ENCODE results near the gene PJA1.

- TF ChIP-seq CTCF (IDR thresholded peaks at IDR 0.05 in 4 of 5, conservative IDR thresholded peaks at IDR 0.05 in 1 of 5) (no peak), POLR2A (IDR thresholded peaks at IDR 0.05) (no peak)
These were observed 49.2 kb upstream of the PJA1 start for GRCh38 chrX:69214463-69214862.

Data from gastrocnemius medialis (tissue), 4 donors.